DND-41 (cell line): Measurements from ENCODE around the gene HSPA12B.

Experiments
- CTCF ChIP-seq: IDR thresholded peaks from 2 replicates; pipeline ENCODE4 v1.5.1; 2012; ENCODE audit warnings: borderline replicate concordance, low read length, moderate library complexity, mild to moderate bottlenecking; ENCODE audit not compliant: poor library complexity, severe bottlenecking; ENCODE audit errors: extremely low read depth
- EZH2 ChIP-seq: IDR thresholded peaks from 3 replicates; pipeline ENCODE4 v1.6.1; 2012; ENCODE audit warnings: borderline replicate concordance, low read depth, mild to moderate bottlenecking, moderate library complexity, low read length, inconsistent platforms; ENCODE audit not compliant: severe bottlenecking

GRCh38 chr20:3767427-3768341 is 35.2 kb downstream of the HSPA12B start, which contains the start of gene ADISSP:
- TF ChIP-seq EZH2: no peak
- peak; percentile 43 for TF ChIP-seq CTCF
